ENCODE data around the gene PPP5C.
A peak's percentile ranks its signal among the peaks of the same experiment; 100 is the strongest.
"Not testable (repeated sequence)": the region's sequence is repeated elsewhere in the genome, so short reads cannot be mapped to it uniquely, and the experiment has no call there.

Gene PPP5C

DNA sequence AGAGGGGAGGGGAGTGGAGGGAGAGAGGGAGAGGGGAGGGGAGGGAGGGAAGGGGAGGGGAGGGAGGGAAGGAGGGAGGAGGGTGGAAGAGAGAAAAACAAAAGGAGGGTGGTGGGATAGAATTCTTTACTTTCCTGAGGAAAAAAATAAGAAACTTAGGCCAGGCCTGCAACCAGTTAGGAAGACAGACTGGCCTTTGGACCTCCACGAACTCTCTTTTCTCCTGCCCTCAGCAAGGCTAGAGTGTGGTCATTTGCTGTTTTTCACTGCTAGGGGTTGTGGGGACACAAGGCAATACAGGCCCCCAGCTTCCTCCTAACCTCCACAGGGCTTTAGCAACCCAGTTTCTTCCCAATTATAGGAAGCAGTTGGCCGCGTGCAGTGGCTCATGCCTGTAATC is 62.3 kb downstream of the PPP5C start:
- no peak for DNase-seq (ENCODE audit: low spot score)

DNA sequence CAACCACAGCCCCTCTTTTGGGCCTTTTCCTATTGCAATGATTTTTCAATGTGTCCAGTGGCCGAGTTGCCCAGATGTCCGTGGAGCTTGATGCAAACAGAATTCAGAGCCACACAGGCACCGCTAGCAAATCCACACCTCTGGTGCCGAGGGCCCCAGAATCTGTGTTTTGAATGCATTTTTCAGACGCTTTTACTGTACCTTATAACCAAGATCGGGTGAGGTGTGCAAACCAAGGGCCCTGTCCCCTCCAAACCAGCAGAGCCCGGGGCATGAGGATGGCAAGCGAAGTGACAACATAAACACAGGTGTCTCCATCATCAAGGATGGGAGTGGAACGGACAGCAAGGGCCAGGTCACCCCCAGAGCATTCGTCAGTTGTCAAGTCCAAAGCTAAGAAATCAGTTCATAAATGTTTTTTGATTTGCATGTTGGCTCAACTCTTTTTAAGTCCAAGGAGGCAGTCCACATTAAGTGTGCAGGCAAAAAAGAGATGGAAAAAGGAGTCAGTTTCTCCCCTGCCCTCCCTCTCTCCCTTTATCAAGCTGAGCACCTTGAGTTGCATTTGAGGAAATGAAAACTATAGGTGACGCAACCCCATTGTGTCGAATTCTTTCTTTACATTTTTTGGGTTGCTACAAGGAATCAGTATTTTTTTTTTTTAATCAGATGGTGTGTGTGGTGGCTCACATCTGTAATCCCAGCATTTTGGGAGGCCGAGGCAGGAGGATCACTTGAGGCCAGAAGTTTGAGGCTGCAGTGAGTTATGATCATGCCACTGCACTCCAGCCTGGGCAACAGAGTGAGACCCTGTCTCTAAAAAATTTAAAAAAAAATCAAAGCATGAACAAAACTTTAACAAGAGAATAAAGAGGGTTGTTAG is 63.6 kb downstream of the PPP5C start:
- DNase-seq (ENCODE audit: low spot score), result no peak

DNA sequence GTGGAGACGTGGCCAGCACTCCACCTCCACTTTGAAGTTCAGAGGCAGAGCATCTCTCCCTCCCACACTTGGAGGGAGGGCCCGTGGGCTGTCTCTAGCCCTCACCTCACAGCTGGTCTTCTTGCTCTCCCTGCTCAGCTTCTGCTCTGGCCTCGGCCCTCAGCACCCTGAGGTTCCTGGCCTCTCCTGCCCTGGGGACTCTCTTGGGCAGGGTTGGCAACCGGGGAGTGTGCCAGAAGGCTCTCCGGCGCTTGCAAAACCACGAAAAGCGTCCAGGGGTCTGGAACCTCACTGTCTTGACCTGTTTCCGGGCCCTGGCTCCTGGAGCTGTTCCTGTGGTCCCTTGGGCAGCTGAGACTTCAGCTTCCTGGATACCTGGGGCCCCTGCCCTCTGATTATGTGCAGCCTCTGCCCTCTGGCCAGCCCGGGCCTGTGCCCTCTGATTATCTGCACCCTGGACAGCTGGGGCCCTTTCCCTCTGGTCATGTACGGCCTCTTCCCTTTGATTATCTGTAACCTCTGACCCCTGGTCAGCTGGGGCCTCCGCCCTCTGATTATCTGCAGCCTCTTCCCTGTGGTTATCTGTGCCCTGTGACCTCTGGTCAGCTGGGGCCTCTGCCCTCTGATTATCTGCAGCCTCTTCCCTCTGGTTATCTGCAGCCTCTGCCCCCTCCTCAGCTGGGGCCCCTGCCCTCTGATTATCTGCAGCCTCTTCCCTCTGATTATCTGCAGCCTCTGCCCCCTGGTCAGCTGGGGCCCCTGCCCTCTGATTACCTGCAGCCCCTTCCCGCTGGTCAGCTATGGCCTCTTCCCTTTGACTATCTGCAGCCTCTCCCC is 64.4 kb downstream of the PPP5C start:
- no peak for DNase-seq (ENCODE audit: low spot score)

DNA sequence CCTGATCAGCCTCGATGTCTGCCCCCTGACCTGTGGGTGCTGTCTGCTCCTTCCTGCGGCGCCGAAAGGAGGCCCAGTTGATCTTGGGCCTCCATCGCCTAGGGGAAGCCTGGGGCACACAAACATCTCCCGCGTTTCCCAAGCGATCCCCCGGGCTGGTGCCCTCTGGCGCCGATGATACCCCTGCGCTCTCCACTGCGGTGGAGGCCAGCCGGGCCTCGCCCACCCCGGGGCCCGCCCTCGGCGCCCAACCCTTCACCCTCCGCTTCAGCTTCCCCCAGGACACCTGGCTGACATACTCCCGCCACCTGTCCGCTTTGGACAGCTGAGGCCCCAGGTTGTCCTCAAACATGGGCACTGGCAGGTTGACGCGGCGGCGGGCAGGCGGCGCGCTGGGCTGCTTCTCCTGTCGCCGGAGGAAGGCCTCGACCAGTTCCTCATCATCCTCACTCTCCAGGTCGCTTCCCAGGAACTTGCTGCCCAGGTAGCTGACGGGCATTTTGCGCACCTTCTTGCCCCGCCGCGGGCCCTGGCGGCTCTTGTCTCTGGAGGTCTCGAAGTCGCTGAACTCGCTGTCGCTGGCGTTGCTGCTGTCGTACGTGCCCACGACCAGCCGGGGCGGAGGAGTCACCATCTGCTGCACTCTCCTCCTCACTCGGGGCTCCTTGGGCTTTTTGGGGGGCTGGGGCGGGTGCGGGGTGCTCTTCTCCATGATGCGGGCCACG is 65.2 kb downstream of the PPP5C start:
- DNase-seq (ENCODE audit: low spot score), result no peak

DNA sequence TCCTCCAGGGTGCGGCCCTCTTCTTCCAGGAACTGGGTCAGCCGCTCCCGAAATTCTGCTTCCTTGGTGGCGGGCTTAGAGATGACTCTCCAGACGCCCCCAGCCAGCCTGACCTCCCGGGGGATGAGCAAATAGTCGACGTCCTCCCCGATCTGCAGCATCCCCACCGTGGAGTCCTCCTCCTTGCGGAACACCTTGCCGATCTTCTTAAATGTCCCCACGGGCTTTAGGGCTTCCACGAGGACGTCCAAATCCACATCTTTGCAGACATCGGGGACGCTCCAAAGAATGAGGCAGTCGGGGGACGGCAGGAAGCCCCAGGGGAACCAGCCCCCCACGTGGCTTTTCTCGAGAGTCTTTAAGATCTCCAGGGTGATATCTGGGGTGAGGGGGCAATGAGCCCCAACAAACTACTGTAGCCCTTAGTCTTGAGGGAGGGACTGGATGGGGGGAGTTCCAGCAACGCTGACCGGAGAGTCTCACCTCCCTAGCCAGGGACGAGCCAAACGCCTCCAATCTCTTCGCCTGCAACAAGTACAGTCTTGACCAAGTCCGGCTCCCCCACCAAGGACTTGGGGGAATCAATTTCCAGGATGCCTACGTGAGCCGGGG is 65.9 kb downstream of the PPP5C start:
- DNase-seq (ENCODE audit: low spot score), result no peak

DNA sequence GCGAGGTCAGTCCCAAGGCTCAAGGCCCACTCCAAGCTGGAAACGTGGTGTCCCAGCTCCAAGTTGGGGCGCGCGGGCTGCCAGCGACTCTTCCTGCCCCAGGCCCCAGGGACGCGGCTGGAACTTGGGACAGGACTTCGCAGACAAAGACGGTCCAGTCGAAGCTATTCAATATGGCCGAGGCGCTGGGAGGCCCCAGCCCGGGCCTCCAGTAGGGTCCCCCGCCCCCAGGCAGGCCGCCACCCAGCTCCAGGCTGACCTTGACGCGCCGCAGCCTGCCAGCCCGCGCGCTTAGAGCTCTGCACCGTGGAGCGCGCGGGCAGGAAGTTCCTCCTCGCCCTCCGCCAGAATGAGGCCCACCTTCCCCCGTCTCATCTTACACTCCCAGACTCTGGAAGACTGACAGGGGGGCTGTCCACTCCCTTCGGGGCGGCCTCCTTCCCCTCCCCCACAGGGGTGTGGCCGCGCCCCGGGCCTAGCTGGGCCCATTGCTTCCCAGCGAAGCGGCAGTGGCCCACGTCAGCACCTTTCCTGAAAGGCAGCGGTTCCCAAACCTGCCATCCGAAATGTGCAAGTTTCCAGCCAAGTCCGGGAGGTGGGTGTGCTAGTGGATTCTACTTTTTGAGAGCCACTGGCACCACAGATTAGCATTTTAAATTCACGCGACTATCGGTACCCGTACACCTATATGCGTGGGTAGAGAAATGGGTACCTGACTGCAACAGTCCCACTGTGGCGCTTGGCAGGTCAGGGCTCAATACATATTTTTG is 66.6 kb downstream of the PPP5C start, which contains the start of gene CCDC8:
Gene CCDC8, minus strand, starts transcription at position 303 of the 770 bp plus-strand sequence. CDS start 754 bp downstream, outside the sequence.
- DNase-seq (ENCODE audit: low spot score), result peak; percentile 88

DNA sequence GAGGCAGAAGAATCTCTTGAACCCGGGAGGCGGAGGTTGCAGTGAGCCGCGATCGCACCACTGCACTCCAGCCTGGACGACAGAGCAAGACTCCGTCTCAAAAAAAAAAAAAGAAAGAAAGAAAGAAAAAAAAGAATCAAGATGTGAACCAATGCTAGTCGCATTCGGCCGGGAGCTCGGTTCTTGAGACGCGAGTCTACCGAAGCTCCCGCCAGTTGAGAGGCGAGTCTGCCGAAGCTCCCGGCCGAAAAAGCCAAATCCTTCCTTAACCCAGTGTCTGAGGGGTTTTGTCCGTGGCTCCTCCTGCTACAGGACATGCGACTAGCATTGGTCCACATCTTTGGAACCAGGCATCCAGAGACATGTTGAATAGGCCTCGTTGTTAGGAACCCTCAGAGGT is 68.0 kb downstream of the PPP5C start:
- DNase-seq (ENCODE audit: low spot score), result not testable (repeated sequence)

DNA sequence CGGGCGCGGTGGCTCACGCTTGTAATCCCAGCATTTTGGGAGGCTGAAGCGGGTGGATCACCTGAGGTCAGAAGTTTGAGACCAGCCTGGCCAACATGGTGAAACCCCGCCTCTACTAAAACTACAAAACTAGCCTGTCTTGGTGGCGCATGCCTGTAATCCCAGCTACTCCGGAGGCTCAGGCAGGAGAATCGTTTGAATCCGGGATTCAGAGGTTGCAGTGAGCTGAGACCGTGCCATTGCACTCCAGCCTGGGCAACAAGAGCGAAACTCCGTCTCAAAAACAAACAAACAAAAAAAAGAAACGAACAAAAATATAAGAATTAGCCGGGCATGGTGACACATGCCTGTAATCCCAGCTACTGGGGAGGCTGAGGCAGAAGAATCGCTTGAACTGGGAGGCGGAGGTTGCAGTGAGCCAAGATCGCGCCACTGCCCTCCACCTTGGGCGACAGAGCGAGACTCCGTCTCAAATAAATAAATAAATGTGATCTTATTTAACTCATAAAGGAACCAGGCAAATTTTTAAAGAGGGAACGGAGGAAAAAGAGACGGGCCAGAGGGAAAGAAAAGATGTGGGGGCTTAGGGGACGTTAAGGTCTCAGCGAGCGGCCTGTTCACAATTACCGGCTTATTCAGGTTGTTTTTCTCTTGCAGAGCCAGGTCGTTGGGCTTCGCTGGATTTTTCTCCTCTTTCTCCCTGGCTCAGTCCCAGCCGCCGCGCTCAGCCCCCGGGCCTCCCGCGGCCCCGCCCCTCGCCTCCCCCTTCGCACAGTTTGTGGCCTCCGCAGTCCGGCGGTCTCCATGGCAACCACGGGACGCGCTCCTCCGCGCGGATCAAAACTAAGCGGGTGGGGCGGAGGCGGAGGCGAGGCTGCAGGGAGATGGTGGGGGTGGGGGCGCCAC is 69.2 kb downstream of the PPP5C start:
- peak; percentile 91 for DNase-seq (ENCODE audit: low spot score)

DNA sequence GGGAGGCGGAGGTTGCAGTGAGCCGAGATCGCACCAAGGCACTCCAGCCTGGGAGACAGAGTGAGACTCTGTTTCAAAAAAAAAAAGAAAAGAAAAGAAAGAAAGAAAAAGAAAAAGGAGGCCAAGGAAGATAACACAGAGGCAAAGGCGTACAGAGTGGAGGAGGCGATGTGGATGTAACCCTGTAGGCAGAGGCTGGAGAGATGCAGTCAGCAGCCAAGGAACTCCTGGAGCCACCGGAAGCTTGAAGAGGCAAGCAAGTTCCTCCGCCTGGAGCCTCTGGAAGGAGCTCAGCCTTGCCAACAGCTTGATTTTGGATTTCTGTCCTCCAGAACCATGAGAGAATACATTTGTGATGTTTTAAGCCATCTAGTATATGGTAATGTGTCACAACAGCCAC is 73.2 kb downstream of the PPP5C start:
- no peak for DNase-seq (ENCODE audit: low spot score)

DNA sequence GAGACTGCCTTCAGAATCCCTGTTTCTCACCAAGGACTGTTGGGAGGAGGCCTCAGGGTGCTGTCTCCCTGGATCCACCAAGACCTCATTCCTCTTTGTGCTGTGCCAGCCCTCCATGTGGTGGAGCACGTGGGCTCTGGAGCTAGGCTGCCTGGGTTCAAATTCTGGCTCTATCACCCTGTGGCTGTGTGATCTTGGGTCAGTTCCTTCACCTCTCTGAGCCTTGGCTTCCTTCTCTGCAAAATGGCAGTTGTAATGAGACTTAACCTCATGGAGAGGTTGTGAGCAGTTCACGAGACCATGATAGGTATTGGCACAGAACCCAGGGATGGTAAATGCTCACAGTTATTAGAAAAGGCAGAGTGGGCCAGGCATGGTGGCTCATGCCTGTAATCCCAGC is 75.5 kb downstream of the PPP5C start:
- no peak for DNase-seq (ENCODE audit: low spot score)

DNA sequence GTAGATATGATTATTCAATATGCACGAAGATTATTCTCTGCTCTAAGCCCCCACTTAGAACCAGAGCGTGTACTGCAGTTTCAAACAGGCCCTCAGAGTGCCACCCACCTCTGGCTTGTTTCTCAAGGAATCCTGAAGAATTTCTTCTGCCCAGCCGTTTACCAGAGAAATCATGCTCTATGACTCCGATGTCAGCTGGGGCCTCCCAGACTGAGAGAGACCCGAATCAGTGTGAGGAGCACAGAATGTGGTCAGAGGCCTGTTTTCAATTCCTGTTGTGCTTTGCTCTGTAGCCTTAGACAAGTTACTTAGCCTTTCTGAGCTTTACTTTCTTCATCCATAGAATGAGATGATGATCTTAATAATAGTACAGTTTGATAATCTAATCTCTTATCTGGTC is 76.3 kb downstream of the PPP5C start:
- DNase-seq (ENCODE audit: low spot score), result no peak

DNA sequence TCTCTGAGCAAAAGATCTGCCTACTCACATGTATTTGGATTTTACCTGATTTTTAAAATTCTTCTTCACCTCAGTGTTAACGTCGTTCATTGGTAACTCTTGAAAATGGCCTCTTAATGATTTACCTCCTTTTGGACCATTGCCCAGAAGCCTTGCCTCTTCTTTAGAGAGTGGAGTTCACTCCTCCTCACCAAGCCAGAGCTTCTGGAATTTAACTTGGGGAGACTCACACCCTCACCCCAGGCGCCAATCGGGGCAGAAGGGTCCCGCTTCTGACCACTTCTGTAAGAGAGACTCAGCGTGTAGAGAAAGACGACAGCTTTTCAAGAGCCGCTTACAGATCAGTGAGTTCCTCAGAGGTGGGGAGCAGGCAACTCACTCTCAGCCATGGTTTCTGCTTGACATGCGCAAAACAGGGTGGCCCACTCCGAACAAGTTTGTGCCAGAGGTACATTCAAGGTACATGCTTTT is 79.2 kb downstream of the PPP5C start:
- no peak for DNase-seq (ENCODE audit: low spot score)

DNA sequence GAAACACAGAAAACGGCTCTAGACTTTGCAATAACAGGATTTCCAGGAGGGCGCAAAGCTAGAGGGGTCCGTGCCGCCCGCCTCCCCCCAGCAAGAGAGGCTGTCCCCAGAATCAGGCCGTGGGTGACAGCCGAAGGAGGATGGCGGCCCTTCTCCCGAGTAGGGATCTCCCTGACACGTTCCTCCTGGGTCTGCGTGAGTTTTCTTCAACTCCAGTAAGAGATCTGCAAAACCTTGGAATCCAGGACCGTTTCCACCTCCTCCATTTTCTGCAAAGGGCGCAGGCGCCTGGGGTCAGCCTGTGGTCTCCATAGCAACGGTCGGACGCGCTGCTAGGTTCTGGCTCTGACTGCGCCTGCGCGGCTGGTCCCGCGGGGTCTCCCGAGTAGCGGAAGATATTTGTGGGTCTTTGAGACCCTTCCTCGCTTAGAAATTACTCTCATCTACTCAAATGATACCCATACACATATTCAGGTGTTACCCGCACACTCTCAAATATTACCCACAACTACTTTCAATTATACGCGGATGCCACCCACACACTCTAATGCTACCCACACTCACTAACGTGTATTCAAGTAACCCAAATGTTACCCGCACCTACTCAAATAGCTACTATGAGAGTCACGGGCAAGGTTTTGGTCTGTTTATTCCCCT is 79.7 kb downstream of the PPP5C start:
- peak; percentile 90 for DNase-seq (ENCODE audit: low spot score)

DNA sequence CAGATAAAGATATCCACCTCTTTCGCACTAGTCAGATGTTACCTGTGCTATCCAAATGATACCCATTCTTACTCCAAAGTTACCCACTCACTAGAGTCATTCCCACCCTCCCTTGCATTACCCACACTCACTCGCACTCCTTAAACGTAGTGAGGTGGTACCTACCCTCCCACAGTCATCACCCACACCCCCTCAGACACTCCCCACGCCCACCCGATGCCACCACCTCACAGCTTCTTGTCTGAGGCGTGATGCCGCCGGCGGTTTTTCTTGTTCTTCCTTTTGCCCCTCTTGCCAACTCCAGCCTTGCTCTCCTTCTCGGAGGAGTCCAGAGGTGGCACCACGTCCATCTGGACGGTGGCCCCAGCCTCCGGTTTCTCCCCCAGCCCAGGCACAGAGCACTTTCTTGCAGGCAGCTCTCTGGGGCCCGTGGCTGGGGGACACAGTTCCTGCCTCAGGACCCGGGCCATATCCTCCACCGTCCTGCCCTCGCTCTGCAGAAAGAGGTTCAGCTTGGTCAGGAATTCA is 80.7 kb downstream of the PPP5C start:
- no peak for DNase-seq (ENCODE audit: low spot score)

DNA sequence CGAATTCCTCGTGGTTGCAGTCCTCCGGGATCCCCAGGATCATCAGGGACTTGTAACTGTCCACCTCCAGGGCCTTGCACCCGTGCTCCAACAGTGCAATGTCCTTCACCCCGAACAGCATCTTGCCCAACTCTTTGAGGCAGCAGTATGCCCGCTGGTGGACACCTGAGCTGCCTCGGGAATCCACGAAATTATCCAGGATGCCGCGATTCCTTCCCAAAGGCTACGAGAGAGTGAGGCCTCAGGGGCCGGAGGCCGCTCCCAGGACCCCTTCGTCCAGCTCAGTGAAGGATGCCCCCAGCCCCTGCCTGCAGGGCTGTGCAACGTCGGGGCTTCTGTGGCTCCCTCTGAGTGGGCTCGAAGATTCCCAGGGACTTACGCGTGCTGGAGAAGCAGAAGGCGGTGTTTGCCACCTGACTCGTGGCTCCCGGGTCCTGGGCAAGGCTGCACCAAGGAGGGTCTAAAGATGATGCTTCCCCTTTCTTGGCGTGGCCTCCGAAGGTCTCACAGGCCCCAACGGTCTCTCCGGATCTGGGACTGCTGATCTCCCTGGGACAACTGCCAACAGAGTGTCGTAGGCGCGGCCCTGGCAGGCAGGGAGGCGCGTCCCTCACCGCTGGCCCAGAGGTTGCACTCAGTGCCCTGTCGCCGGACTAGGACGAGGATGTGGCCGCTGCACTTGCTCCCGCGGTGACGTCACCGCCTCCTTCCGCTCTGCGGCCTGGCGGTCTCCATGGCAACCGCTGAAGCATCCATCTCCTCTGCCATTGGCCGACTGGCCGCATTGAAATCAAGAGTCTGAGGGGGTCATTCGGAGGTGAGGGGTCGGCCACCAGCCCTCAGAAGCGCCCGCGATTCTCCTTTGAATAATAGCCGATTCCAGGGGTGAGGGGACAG is 81.6 kb downstream of the PPP5C start, which contains the start of gene PNMA8C:
Gene PNMA8C, minus strand, starts transcription at position 698 of the 897 bp plus-strand sequence. Its CDS starts 577 bp downstream, at position 121.
- DNase-seq (ENCODE audit: low spot score), result peak; percentile 87

DNA sequence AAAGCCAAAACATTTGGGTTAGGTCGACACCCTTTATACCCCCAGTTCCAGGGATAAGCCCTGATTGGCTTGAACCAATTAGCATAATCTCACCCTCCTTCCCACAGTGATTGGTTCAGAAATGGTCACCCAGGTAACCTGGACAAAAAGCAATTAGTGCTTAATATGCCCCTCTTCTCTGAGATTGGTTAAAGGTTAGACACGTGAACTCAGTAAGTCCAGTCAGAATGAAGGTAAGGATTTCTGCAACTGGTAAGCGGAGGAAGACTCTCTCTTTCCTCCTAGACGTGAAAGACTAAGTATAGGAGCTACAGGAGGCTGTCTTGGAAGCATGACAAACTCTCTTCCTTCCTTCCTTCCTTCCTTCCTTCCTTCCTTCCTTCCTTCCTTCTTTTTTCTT is 83.1 kb downstream of the PPP5C start:
- no peak for DNase-seq (ENCODE audit: low spot score)

DNA sequence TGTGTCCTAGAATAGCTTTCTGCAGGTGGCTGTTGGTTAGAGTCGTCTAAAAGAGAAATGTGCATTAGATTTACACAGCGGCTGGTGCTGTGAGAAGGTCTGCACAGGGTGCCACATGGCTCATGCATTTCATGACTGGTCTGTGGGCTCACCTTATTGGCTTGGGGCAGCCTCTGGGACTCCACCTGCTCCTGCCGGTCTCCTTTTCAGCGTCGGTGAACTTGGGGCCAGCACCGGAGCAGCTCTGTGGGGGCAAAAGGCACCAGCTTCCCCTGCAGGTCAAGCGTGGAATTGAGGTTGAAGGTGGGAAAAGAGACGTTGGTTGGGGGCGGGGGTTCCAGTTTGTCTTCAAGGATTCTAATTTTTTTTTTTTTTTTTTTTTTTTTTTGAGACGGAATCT is 84.9 kb downstream of the PPP5C start:
- no peak for DNase-seq (ENCODE audit: low spot score)

DNA sequence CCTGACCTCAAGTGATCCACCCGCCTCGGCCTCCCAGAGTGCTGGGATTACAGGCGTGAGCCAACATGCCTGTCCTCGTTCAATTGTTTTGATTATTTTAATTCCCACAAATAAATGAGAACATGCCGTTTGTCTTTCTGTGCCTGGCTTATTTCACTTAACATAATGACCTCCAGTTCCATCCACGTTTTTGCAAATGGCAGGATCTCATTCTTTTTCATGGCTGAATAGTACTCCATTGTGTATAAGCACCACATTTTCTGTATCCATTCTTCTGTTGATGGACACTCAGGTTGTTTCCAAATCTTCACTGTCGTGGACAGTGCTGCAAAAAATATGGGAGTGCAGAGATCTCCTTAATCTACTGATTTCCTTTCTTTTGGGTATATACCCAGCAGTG is 86.6 kb downstream of the PPP5C start:
- DNase-seq (ENCODE audit: low spot score), result not testable (repeated sequence)
